NCI-H2196 treated with DMSO at 0.1 percent for 48 hours (cell line): Measurements from ENCODE around the gene ZNF208.
"Not testable (repeated sequence)": the region's sequence is repeated elsewhere in the genome, so short reads cannot be mapped to it uniquely, and the experiment has no call there.

Experiments used
- DNase-seq: peaks from one replicate; lab custom pipeline; 2025; ENCODE audit not compliant: unreplicated experiment; lab: John Stamatoyannopoulos, UW

ZNF208 gene

GRCh38 chr19:22010437-22011143 is at the start of gene ZNF208:
ZNF208 (minus strand) TSS chr19:22010943; CDS start chr19:22010794, 149 bp downstream.
- not testable (repeated sequence) for DNase-seq

- no peak for DNase-seq
Observed at GRCh38 chr19:22052644-22053013, 41.9 kb upstream of the ZNF208 start.

- DNase-seq: not testable (repeated sequence)
Observed at GRCh38 chr19:22041151-22041550, 30.4 kb upstream of the ZNF208 start.

- no peak for DNase-seq
Observed at GRCh38 chr19:22030680-22031079, 19.9 kb upstream of the ZNF208 start.

GRCh38 chr19:22026687-22027086 is 15.9 kb upstream of the ZNF208 start:
- no peak for DNase-seq

- DNase-seq: not testable (repeated sequence)
Observed at GRCh38 chr19:22025539-22025938, 14.8 kb upstream of the ZNF208 start.

- no peak for DNase-seq
Observed at GRCh38 chr19:21970466-21970865, 40.3 kb downstream of the ZNF208 start.

GRCh38 chr19:21947775-21948174 is 63.0 kb downstream of the ZNF208 start:
- DNase-seq: no peak

- DNase-seq: no peak
Observed at GRCh38 chr19:21940684-21941083, 70.1 kb downstream of the ZNF208 start.

- no peak for DNase-seq
Observed at GRCh38 chr19:21934593-21934992, 76.2 kb downstream of the ZNF208 start.

- no peak for DNase-seq
Observed at GRCh38 chr19:21934131-21934530, 76.6 kb downstream of the ZNF208 start.

- DNase-seq: no peak
Observed at GRCh38 chr19:21922276-21922675, 88.5 kb downstream of the ZNF208 start.

- DNase-seq: no peak
Observed at GRCh38 chr19:21921691-21922180, 89.0 kb downstream of the ZNF208 start.

- DNase-seq: no peak
Observed at GRCh38 chr19:21915411-21915810, 95.3 kb downstream of the ZNF208 start.

- no peak for DNase-seq
Observed at GRCh38 chr19:21912654-21913053, 98.1 kb downstream of the ZNF208 start.

GRCh38 chr19:21910318-21910717 is 100.4 kb downstream of the ZNF208 start:
- no peak for DNase-seq

- no peak for DNase-seq
Observed at GRCh38 chr19:21908066-21908465, 102.7 kb downstream of the ZNF208 start.

- no peak for DNase-seq
Observed at GRCh38 chr19:21907516-21907915, 103.2 kb downstream of the ZNF208 start.

GRCh38 chr19:21902571-21902970 is 108.2 kb downstream of the ZNF208 start:
- no peak for DNase-seq

GRCh38 chr19:21901861-21902260 is 108.9 kb downstream of the ZNF208 start:
- DNase-seq: no peak

- no peak for DNase-seq
Observed at GRCh38 chr19:21900401-21900800, 110.3 kb downstream of the ZNF208 start.

GRCh38 chr19:21891086-21891485 is 119.7 kb downstream of the ZNF208 start:
- DNase-seq: no peak

GRCh38 chr19:21890017-21890416 is 120.7 kb downstream of the ZNF208 start:
- not testable (repeated sequence) for DNase-seq
